ENCODE data around the gene GDF10.

GDF10 gene

DNA sequence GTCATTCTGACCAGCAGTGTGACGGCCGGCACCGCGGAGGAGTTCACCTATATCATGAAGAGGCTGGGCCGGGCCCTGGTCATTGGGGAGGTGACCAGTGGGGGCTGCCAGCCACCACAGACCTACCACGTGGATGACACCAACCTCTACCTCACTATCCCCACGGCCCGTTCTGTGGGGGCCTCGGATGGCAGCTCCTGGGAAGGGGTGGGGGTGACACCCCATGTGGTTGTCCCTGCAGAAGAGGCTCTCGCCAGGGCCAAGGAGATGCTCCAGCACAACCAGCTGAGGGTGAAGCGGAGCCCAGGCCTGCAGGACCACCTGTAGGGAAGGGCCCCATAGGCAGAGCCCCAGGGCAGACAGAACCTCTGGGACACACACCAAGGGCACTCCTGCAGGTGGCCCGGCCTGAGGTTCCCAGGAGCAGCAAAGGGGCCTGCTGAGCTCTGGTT lies 57.2 kb downstream of the GDF10 start:
- no peak for DNase-seq

DNA sequence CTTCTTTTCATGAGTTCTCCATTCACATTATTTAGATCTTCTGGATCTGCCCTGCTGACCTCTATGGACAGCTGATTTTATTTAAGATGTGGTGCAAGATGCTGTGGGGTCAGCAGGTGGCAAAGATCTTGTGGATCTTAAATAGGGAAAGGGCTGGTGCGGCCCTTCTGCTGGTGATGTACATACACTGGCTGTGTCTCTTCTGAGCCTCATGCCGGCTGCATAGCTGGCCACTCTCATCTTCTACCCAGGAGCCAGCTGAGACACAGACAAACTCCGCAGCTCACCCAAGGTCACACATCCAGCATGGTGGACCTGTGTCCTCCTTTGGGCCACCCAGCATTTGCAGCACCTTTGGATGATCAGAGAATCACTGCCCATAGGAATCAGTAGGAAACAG lies 57.9 kb downstream of the GDF10 start:
- DNase-seq = no peak

DNA sequence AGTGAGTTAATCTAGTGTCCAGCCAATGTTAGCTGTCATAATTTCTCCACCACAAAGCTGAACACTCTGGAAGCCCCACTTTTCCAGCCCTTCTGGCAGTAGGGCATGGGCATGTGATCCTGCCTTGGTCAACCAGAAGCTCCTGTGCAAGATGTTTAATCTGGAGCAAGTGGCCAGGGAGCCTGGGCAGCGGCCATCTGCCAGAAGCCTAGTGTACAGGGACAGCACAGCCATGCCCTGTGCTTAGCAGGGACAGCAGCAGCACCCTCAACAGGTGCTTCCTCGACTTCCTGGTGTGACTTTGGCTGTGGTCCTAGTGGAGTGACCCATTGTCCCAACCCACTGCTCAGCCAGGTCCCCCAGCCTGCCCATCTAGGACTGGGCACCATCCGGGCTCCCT lies 58.5 kb downstream of the GDF10 start:
- no peak for DNase-seq

DNA sequence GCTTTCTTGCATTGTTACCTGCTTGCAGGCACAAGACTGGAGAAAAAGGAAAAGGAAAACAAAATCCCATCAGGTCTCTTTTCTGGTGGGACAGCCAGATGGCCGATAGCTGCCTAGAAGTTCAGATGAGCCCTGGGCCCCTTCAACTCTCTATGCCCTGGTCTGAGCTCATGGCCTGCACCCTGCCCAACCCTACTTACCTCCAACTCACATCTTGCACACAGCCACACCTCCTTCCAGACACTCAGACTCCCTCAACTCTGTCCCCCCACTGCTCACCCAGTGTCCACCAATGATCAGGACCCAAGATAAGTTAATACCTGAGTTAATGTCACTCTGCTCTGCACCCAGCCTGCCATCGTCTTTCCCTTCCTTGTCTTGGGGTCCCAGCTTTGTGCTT lies 59.1 kb downstream of the GDF10 start:
- no peak for DNase-seq

DNA sequence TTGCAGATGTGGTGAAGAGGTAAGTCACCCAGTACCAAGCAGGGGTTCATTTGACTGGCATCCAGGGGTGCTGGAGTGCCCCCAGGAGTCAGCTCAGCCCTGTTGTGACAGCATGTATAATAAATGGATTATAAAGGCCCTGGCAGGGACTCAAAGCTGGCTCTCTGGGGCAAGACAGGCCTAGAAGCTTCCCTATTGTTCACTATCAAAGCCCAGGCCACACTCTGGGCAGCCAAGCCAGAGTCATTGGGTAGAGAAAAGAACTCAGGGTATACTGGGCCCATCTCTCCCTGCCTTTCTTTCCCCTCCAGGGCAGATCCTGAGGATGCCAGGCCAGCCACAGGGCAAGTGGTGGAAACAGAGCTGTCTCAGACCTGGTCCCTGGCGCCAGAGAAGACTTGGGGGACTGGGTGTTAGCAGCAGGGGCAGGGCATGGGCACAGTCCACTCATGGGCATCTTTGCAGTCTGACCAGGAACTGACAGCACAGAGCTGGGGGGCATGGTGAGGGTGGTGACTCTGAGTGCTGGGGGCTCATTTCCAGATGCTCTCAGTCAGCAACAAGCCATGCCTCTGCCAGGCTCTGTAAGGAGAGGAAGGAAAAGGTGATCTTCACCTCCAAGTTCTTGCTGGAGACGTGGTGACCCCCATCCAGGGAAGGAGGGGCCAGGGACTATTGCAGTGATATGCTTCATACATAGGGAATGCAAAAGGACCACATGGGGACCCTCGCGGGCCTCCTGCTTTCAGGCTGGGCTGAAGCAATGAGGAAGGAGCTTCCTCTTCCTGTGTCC lies 59.8 kb downstream of the GDF10 start:
- DNase-seq = no peak

DNA sequence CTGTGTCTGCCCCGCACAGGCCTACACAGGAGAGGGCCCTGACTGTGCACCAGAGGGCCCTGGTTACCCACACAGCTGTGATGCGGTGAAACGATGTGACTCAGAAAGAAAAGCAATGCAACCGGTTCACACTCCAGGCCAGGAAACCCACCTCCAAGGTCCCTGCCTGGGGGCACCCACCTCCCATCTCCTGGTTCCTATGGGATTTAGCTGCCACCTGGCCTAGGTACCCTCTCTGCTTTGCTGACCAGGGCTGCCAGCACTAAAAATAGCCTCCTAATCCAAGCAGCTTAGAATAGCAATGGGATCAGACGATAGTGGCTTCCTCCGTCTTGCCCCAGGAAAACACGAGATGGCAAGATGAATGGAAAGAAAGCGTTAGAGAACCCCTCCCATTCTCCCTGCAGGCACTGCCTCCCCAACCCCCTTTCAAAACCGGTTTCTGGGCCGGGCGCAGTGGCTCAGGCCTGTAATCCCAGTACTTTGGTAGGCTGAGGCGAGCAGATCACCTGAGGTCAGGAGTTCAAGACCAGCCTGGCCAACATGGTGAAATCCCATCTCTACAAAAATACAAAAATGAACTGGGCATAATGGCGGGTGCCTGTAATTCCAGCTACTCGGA lies 60.5 kb downstream of the GDF10 start:
- no peak for DNase-seq

DNA sequence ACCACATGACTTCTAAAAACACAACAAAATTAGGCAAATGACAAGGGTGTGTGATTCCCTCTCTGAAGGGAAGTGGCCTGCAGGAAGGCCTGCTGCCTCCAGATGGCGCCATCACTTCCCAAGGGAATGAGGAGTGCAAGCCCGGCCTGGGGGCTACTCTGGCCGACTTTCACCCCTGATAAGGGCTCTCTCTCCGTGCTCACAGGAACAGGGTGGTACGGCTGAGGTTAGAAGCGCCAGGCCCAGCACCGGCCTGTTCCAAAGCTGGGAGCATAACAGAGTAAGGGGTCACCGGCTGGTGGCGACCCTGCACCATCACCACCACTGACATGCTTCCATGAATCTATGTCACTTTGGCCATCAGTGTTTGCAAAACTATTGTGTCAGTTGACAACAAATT lies 61.3 kb downstream of the GDF10 start:
- no peak for DNase-seq

DNA sequence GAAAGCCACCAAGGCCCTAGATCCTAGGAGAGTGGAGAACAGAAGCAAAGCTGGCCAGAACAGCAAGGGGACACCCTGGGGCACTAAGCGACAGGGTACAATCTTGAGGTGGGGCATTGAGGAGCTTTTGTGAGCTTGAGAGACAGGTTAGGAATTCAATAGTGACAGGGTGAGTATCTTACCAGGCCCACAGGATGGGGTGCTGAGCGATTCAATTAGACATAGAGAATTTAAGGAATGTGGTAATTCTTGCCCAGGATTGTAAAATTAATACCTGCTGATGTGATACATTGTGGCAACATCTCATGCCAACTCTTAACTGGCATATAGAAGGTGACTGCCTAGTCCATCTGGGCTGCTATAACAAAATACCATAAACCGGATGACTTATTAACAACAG lies 62.2 kb downstream of the GDF10 start:
- no peak for DNase-seq

Measured in SHP77 (cell line).